ENCODE measurements around the gene PXDN.

DNA sequence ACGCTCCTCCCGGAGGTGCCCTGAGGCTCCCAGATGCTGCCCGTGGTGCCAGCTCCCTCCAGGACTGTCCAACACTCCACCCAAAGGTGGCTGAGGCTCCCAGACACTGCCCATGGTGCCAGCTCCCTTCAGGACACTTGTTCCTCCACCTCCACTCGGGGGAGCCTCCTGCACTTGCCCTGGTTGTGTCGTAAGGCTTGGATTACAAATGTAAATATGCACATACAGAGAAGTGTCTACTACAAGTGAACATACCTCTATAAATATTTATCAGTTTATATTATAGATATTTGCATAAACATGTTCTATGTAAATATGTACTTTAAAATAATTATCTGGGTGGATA lies 143.3 kb downstream of the PXDN start:
- no peak for TF ChIP-seq POLR2A (IDR thresholded peaks at IDR 0.05)
- TF ChIP-seq, protein P1, sequence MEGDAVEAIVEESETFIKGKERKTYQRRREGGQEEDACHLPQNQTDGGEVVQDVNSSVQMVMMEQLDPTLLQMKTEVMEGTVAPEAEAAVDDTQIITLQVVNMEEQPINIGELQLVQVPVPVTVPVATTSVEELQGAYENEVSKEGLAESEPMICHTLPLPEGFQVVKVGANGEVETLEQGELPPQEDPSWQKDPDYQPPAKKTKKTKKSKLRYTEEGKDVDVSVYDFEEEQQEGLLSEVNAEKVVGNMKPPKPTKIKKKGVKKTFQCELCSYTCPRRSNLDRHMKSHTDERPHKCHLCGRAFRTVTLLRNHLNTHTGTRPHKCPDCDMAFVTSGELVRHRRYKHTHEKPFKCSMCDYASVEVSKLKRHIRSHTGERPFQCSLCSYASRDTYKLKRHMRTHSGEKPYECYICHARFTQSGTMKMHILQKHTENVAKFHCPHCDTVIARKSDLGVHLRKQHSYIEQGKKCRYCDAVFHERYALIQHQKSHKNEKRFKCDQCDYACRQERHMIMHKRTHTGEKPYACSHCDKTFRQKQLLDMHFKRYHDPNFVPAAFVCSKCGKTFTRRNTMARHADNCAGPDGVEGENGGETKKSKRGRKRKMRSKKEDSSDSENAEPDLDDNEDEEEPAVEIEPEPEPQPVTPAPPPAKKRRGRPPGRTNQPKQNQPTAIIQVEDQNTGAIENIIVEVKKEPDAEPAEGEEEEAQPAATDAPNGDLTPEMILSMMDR (IDR thresholded peaks at IDR 0.05), result no peak
